Urinary bladder (tissue), 4 donors: ENCODE data around the gene NLRP6. TPM values are rescaled to one million over a fixed set of nuclear protein-coding genes. Genes with fewer than 3 reads are reported as not detected.
"Not testable (repeated sequence)": the region's sequence is repeated elsewhere in the genome, so short reads cannot be mapped to it uniquely, and the experiment has no call there.

Experiments used
- DNase-seq: peaks from one replicate; pipeline ENCODE4 v3.0.0-alpha.2; 2015; ENCODE audit errors: extremely low spot score
- H3K27ac ChIP-seq: one replicate; pipeline ENCODE4 v1.5.1; 2013; ENCODE audit warnings: low read depth, mild to moderate bottlenecking, moderate library complexity
- H3K36me3 ChIP-seq: one replicate; pipeline ENCODE4 v1.6.1; 2013; ENCODE audit warnings: mild to moderate bottlenecking, moderate library complexity; ENCODE audit not compliant: insufficient read depth
- H3K4me1 ChIP-seq: one replicate; pipeline ENCODE4 v1.6.1; 2013; ENCODE audit warnings: mild to moderate bottlenecking, moderate library complexity; ENCODE audit not compliant: insufficient read depth
- H3K4me3 ChIP-seq: one replicate; pipeline ENCODE4 v1.5.1; 2013; ENCODE audit warnings: low read depth, low read length
- WGBS: extraction: QIAGEN DNeasy Blood & Tissue Kit; methylation state at CpG from one replicate; pipeline ENCODE4 v1.1.7; 2013; 5-methylcytosine and 5-hydroxymethylcytosine counted together
- polyA plus RNA-seq: library from polyadenylated mRNA; stranded (reverse); fragments of 200-250 nt; gene quantifications from one replicate; pipeline ENCODE4 v1.2.3, GENCODE V29; 2013
- total RNA-seq: library from RNA; depleted of rRNA; stranded (reverse); fragments of >200 nt; gene quantifications from one replicate; pipeline ENCODE4 v1.2.3, GENCODE V29; 2014
- donor health status: healthy with polysubstance abuse.
- donor health status: healthy.

The NLRP6 gene
- total and polyA plus RNA-seq, 2 donors = 0.67 TPM; not detected in 1

DNA sequence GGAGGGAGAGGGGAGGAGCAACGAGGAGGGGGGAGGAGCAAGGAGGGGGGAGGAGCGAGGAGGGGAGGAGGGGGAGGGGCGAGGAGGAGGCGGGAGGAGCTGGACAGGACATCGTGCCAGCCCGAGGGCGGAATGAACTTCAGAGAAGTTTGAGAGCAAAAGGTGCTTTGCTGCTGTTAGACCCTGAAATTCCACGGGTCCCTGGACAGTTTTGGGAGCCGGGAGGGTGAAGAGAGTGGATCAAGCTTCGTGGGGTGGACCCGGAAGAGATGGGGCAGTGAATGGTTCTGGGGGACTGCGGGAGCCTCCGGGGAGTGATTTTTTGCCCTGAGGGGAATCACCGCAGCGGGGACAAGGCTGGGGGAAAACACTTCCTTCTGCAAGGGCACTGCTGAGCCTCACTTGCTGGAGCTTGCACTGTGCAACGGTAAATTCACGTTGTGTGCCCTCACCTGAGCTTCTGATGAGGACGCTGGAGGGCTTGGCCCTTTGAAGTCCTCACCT lies 10.7 kb upstream of the NLRP6 start:
- no peak for DNase-seq
- WGBS = 65% methylated on average over 17 of the region's 18 CpGs
- Histone ChIP-seq H3K36me3 (no peaks in the 10 kb centered on the region), H3K4me1 (no peaks in the 10 kb centered on the region), H3K27ac (no peak overlapping the region), H3K4me3 (peak overlapping the region; percentile 19)

GRCh38 chr11:268716-269145 lies 9.5 kb upstream of the NLRP6 start:
- WGBS = 41% methylated on average over 16 of the region's 16 CpGs
- H3K36me3 ChIP-seq, H3K4me3 ChIP-seq, H3K4me1 ChIP-seq, DNase-seq: not testable (repeated sequence)
- peak overlapping the region; percentile 62 for H3K27ac ChIP-seq

DNA sequence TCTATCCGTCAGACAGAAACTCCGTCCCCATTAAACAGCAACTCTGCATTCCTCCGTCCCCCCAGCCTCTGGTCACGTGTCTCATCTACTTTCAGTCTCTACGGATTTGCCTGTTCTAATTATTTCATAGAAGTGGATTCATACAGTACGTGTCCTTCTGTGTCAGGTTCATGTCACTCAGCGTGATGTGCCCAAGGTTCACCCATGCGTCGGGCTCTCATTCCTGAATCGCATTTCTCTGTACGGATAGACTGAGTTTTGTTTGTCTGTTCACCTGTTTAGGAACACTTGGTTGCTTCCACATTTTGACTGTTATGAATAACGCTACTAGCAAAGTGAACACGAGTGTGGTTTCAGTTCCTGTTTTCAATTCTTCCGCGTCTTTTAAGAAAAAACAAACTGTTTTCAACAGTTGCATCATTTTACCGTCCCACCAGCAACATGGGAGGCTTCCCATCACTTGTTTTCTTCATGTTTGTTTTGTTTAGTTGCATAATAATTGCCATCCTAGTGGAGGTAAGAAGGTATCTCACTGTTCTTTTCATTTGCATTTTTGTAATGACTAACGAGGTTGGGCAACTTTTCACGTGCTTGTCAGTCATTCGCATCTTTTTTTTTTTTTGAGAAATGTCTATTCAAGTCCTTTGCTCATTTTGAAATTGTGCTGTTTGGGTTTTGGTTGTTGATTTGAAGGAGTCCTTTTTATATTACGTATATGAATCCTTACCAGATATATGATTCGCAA lies 8.9 kb upstream of the NLRP6 start:
- WGBS = 46% methylated on average over 21 of the region's 21 CpGs
- no peaks in the 10 kb centered on the region for H3K4me1 ChIP-seq
- DNase-seq = no peak
- H3K4me3 ChIP-seq = no peak overlapping the region
- H3K36me3 ChIP-seq = no peaks in the 10 kb centered on the region
- peak overlapping the region; percentile 62 for H3K27ac ChIP-seq

DNA sequence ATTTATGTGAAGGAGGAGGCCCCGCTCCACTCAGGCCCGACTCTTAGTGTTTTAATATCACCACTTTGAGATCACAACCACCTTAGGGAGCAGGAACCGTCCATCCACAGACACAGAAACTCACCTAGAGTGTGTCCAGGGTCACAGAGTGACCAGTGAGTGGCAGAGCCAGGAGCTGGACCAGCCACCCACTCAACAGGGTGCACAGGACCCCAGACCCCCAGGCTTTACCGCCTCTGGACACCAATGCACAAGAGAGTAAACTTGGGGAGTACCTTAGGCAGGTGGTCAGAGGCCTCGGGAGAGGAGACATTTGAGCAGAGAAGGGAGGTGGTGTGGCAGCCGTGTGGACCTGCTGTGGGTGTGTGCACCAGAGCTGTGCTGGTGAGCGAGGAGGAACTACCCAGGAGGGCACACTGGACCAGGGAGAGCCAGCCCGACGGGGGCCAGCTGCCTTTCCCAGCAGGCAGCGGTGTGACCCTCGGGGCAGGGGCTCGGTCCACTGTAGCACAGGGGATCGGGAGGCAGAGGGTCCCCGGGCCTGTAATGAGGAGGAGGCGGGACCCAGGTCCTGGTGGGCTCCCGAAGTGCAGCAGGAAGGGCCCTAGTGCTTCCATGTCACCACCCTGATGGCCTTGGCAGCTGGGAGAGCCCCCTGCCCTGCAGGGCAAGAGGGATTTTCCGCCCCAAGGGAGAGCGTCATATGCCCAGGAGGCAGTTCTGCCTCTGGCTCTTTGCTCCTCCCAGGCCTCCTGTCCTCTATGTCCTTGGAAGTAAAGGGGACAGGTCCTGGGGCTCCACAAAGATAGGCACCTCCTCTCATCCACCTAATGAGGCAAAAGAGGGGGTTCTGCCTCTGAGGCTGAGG lies 7.5 kb upstream of the NLRP6 start:
- Histone ChIP-seq H3K4me3 (no peak overlapping the region), H3K4me1 (no peaks in the 10 kb centered on the region), H3K36me3 (no peaks in the 10 kb centered on the region), H3K27ac (no peak overlapping the region)
- WGBS = 77% methylated on average over 18 of the region's 18 CpGs
- no peak for DNase-seq

DNA sequence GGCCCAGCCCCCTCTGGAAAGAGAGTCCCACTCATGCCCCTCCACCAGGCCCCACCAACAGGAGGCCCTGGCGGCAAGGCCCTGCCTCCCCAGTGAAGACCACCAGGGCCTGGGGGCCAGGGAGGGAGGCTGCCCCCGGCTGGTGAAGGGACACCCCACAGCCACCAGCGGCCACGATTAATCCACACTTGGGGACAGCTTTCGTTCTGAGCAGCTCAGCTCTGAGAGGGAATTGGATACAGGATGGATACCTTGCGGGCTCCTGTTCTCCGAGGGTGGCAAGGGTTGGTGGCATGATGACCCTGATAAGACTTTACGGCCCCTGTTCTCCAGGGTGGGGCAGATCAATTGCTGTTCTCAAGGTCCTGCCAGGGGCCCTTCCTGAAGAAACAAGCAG lies 6.9 kb upstream of the NLRP6 start:
- Histone ChIP-seq H3K27ac (no peak overlapping the region), H3K36me3 (no peaks in the 10 kb centered on the region), H3K4me1 (no peaks in the 10 kb centered on the region), H3K4me3 (no peak overlapping the region)
- no peak for DNase-seq
- WGBS = 48% methylated on average over 8 of the region's 8 CpGs

GRCh38 chr11:272195-272930 lies 5.8 kb upstream of the NLRP6 start:
- H3K36me3 ChIP-seq = no peaks in the 10 kb centered on the region
- H3K4me1 ChIP-seq = no peaks in the 10 kb centered on the region
- DNase-seq = no peak
- H3K27ac ChIP-seq = no peak overlapping the region
- WGBS = 86% methylated on average over 22 of the region's 22 CpGs
- H3K4me3 ChIP-seq = no peak overlapping the region

DNA sequence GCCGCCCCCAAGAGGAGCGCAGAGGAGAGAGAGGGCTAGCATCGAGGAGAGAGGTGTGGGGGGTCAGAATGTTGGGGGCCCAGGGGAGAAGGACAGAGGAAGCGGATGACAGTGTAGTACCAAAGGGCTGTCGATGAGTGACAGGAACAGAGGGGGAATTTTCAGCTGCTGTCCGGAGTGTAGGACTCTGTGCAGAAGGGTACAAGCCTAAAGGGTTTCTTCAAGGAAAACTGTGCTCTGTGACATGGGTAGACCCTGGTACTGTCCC lies 5.3 kb upstream of the NLRP6 start:
- WGBS = 80% methylated on average over 6 of the region's 6 CpGs
- no peak overlapping the region for H3K27ac ChIP-seq

DNA sequence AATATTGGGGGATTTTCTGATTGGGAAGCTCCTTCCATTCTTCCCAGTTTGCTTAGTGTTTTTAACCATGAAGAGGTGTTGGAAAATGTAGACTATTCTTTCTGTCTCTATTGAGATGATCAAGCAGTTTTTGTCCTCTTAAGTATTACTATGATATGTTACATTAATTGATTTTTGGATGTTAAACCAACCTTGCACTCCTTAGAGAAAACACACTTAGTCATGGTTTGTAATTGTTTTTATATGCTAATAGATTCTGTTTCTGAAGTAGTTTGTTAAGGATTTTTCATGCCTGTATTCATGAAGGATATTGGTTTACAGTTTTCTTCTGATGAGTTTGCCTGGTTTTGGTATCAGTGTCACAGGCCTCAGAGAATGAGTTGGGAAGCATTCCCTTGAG lies 2.0 kb upstream of the NLRP6 start:
- Histone ChIP-seq H3K36me3 (no peaks in the 10 kb centered on the region), H3K27ac (no peak overlapping the region), H3K4me3 (no peak overlapping the region), H3K4me1 (no peaks in the 10 kb centered on the region)
- DNase-seq = no peak

More for the DNA sequence above, 5.3 kb upstream of the NLRP6 start:
- Histone ChIP-seq H3K4me3 (no peak overlapping the region), H3K4me1 (no peaks in the 10 kb centered on the region), H3K36me3 (no peaks in the 10 kb centered on the region)
- DNase-seq = no peak

DNA sequence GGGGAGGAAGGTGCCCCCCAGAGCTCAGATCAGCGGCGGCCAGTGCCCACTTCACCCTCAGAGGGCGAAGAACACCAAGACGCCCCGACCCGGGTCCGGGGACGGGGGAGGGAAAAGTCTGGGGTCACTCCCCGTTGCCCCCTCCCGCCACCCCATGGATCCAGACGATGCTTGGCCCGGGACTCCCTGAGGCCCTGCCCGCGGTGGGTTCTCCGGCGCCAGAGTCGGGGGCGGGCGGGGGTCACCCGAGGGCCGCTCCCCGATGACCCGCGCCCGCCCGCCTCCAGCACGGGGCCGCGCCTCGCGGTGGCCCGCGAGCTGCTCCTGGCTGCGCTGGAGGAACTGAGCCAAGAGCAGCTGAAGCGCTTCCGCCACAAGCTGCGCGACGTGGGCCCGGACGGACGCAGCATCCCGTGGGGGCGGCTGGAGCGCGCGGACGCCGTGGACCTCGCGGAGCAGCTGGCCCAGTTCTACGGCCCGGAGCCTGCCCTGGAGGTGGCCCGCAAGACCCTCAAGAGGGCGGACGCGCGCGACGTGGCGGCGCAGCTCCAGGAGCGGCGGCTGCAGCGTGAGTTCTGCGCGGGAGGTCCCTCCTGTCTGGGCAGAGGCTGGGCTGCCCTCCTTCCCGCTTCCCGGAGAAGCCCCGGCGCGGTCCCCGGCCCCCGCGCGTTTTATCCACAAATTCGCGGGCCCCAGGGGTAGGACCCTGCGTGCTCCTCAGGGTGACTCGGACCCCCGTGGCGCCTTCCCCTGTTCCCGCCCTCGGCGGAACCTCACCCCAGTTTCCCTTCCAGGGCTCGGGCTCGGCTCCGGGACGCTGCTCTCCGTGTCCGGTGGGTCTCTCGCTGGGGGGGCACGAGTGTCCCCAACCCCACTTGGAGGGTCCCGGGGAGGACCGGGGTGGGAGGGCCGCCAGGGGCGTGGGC lies 1.1 kb downstream of the NLRP6 start:
- Histone ChIP-seq H3K4me3 (peak overlapping the region; percentile 28), H3K36me3 (no peaks in the 10 kb centered on the region), H3K27ac (no peak overlapping the region), H3K4me1 (no peaks in the 10 kb centered on the region)
- no peak for DNase-seq
- 14% methylated on average over 97 of the region's 97 CpGs for WGBS

- no peak for DNase-seq
- H3K27ac ChIP-seq = no peak overlapping the region
- H3K36me3 ChIP-seq = no peaks in the 10 kb centered on the region
- H3K4me3 ChIP-seq = peak overlapping the region; percentile 28
- no peaks in the 10 kb centered on the region for H3K4me1 ChIP-seq
- WGBS = 3% methylated on average over 85 of the region's 85 CpGs
These were observed 1.9 kb downstream of the NLRP6 start for GRCh38 chr11:279966-280705.

GRCh38 chr11:280706-281485 lies 2.7 kb downstream of the NLRP6 start:
- WGBS = 10% methylated on average over 79 of the region's 79 CpGs
- peak overlapping the region; percentile 28 for H3K4me3 ChIP-seq
- no peak for DNase-seq
- no peaks in the 10 kb centered on the region for H3K4me1 ChIP-seq
- H3K27ac ChIP-seq = no peak overlapping the region
- no peaks in the 10 kb centered on the region for H3K36me3 ChIP-seq
